Testis (tissue), 2 donors: ENCODE measurements around the gene ZBED2.

Experiments used
- CTCF ChIP-seq, 3 experiments: fragments of 450-650 bp in 2 of 3; fragments of 200-600 bp in 1 of 3; sonication (generic) in 1 of 3; IDR thresholded peaks; one replicate each; pipeline ENCODE4 v1.5.1; 2016 to 2019; ENCODE audit warnings: antibody characterized with exemption in 3 of 3, mild to moderate bottlenecking in 2 of 3, moderate library complexity in 1 of 3
- POLR2A ChIP-seq: fragments of 450-650 bp; IDR thresholded peaks from one replicate; pipeline ENCODE4 v1.6.1; 2017; ENCODE audit warnings: antibody characterized with exemption, mild to moderate bottlenecking, moderate library complexity

GRCh38 chr3:111617912-111618601 is 22.9 kb upstream of the ZBED2 start:
- TF ChIP-seq CTCF (IDR thresholded peaks at IDR 0.05) (no peak), POLR2A (no peak)
